ENCODE data around the gene PEX5L.

Gene PEX5L

DNA sequence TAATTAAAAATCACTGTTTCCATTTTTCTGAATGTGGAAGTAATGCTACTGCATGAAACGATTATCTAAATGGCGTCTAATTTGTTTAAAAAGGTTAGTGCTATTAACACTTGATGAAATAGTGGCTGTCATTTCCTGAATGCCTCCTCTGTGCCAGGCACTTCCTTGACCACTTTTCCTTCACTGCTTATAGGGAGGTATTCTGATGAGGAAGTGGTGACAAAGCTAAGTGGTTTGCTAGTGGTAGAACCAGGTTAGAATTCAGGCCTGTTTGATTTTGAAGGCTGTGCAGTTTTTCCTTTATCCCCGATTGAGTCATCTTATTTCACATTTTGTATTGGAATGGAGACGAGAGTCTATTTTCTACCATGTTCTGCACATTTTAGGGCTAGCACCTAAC is 264.9 kb downstream of the PEX5L start:
- DNase-seq (ENCODE audit: low read depth), result no peak

DNA sequence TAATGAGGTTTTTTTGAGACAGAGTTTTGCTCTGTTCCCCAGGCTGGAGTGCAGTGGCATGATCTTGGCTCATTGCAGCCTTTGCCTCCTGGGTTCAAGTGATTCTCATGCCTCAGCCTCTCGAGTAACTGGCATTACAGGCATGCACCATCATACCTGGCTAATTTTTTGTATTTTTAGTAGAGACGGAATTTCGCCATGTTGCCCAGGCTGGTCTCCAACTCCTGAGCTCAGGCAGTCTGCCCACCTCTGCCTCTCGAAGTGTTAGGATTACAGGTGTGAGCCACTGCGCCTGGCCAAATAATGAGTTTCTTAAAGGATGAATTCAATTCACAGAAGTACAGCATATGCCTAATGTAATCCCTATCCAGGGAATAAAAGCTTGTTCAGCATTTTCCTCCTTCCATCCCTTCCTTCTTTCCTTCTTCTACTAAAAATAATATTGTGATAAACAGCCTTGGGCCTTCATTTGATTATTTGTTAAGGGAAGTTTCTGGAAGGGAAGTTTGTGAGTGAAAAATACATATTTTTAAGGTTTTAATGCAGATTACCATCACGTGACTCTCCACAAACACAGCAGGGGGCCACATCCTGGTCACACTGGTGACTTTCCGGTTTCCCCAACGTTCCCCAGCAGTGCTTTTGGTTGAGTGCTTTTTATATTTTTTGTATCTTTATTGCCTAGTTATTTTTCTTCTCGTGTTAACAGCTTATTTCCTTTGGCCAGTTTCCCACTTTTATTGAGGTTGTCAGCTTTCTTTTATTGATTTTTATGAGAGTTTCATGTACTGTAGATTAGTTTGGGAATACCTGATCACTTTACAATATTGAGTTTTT is 267.1 kb downstream of the PEX5L start:
- no peak for DNase-seq (ENCODE audit: low read depth)

DNA sequence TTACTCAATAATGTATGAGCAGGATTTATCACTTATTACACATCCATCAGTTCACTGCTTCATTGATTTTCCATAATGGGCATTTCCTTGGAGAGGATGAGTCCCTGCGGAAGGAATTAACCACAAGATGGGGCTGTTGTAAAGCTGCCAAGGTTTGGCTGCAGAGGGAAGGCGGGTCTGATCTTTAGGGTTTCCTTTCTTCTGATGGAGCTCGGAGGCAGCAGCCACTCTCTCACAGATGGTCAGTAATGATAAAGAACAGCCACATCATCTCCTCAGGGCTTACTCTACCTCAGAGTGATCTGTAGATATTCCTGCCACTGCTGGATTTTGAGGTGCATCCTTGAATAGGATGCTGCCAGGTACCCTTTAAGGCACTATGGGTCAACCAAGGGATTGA is 268.7 kb downstream of the PEX5L start:
- no peak for DNase-seq (ENCODE audit: low read depth)

DNA sequence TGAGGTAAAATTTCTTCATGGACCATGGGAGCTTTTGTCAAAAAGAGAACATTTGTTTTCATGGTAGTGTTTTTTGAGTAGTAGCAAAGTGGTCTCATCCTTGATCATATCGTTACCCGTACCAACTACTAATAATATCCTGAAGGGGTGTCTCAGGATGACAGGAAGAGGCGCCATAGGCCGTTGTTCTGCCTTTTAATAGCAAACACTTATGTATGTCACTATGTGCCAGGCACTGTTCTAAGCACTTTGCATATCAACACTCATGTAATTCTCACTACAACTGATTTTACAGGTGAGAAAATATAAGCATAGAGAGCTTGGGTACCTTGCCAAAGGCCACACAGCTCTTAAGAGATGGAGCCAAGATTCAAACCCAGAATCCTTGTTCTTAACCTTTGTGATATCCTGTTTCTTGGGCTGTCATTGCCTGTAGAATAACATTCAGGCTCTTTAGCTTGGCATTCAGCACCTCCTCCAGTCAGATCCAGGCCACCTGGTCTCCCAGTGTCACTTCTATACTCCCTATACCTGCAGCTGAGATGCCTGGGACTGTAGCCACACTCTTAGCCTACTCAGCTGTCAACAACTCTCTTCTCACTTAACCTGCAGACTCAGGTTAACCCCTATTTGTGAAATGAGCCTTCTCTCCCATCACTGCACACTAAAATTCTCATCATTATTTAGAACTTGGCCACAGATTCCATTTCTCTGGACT is 270.2 kb downstream of the PEX5L start:
- DNase-seq (ENCODE audit: low read depth), result no peak

DNA sequence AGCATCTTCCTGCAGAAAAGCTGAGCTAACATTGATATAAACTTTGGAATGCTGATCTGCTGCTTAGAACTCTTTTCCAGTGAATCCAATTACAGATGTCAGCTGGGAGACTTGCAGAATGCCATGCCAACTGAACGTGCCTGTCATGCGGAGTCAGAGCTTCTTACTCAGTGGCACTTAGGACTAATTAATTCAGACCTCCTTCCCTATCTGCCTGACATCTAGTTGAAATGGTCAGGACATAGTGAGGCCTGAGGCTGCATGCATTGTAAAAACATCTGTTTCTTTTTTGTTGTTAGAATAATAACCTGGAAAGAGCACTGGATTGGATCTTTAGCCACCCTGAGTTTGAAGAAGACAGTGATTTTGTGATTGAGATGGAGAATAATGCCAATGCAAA is 271.3 kb downstream of the PEX5L start:
- DNase-seq (ENCODE audit: low read depth), result no peak

DNA sequence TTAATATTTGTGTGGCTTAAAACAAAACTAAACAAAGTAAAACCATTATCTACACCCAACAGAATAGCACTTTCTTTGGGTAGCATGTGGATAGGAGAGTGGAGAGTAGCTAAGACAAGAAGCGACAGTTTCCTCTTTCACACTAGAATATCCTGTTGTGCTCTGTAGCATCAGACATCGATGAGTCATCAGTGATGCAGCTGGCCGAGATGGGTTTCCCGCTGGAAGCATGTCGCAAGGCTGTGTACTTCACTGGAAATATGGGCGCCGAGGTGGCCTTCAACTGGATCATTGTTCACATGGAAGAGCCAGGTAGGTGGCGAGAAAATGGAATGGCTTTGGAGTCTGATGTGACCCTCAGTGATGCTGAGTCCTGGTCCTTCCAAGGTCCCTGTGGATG is 275.8 kb downstream of the PEX5L start:
- DNase-seq (ENCODE audit: low read depth), result no peak

DNA sequence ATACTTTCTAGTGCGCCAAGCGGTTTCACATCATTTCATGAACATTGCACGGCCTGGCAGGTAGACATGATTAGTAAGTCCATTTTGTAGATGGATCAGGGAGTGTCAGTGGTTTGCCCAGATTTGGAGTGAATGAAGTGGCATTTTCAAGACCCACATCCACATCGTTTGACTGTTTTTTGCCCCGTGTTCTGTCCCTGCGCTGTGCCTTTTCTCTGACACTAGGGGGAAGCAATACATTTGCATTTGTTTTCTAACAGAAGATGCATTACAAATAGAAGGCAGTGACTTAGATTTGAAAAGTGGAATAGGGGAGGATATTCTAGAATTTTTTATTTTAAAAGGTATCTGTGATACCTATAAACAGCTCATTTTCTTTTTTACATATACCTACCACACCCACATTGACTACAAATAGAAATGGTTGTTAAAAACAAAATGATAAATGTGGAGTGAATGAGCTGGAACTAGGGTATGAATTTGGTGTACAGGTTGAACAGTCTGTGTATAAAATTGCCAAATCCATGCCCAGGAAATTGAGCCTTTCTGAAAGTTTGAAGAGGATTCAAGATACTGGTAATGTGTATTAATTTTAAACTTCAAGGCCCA is 285.9 kb downstream of the PEX5L start:
- DNase-seq (ENCODE audit: low read depth), result no peak

DNA sequence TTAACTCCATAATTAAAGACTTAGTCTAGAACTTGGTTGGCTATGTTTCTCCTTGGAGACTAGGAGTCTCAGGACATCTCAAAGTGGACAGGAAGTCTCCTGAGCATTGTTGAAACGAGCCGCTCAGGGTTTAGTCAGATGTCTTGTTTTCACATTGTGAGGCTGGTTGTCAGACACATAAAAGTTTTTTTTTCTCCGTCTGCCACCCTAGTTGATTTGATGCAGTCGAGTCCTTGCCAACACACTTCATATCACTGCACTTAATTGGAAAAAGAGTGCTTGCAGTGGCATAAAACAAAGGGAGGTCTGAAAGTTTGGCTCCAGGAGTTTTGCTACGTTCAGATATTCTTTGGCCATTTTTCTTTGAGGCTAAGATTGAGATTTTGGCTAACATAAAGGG is 291.0 kb downstream of the PEX5L start:
- DNase-seq (ENCODE audit: low read depth), result no peak

DNA sequence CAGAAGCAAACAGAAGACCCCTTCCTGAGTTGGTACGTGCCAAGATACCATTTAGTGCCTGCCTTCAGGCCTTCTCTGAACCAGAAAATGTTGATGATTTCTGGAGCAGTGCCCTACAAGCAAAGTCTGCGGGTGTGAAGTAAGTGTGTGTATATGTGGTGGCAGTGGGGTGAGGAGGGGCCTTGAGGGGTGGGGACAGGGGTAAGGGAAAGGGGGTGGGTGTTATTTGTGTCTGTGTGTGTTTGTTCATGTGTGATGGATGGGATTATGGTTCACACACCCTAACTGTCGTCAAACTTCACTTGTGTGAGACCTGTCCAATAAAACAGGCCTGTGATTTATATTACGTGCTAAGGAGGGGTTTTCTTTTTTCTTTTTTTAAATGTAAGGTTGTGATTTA is 291.7 kb downstream of the PEX5L start:
- DNase-seq (ENCODE audit: low read depth), result no peak

Measured in activated T-helper 1 cell treated with Interleukin-2 at 50 U/mL for 16 hours (primary cell).